Esophagus squamous epithelium (tissue), 5 donors: Measurements from ENCODE around the gene OSBPL9. TPM values are rescaled to one million over a fixed set of nuclear protein-coding genes. Genes with fewer than 3 reads are reported as not detected.

Experiments
- DNase-seq: peaks from one replicate; lab custom pipeline; 2025; lab: John Stamatoyannopoulos, UW
- H3K27ac ChIP-seq, 4 donors: fragments of 200-600 bp; sonication (generic); one replicate each; pipeline ENCODE4 v1.5.1; 2016 to 2019; ENCODE audit warnings: mild to moderate bottlenecking in 1 of 4
- H3K27me3 ChIP-seq, 4 donors: fragments of 200-600 bp; sonication (generic); 1 replicate in 3 of 4; 2 replicates in 1 of 4; pipeline versions ENCODE4 v1.5.1 to v1.6.0; 2017 to 2021; ENCODE audit warnings: antibody characterized with exemption in 1 of 4
- H3K36me3 ChIP-seq, 3 donors: fragments of 200-600 bp; sonication (generic); one replicate each; pipeline ENCODE4 v1.5.1; 2016 to 2019
- H3K4me1 ChIP-seq, 3 donors: fragments of 200-600 bp; sonication (generic); one replicate each; pipeline ENCODE4 v1.5.1; 2017 to 2019
- H3K4me3 ChIP-seq, 4 donors: fragments of 200-600 bp; sonication (generic); 1 replicate in 3 of 4; 2 replicates in 1 of 4; pipeline ENCODE4 v1.5.1; 2016 to 2019; ENCODE audit warnings: mild to moderate bottlenecking in 2 of 4, moderate library complexity in 1 of 4
- H3K9me3 ChIP-seq, 3 donors: fragments of 200-600 bp; sonication (generic); one replicate each; pipeline ENCODE4 v1.5.1; 2016 to 2019
- CTCF ChIP-seq, 6 experiments: fragments of 450-650 bp in 4 of 6; fragments of 200-600 bp in 2 of 6; sonication (generic) in 2 of 6; IDR thresholded peaks; one replicate each; pipeline ENCODE4 v1.5.1; 2016 to 2019; ENCODE audit warnings: antibody characterized with exemption in 6 of 6, mild to moderate bottlenecking in 4 of 6, moderate library complexity in 4 of 6
- POLR2A ChIP-seq, 4 donors: fragments of 450-650 bp; IDR thresholded peaks; one replicate each; pipeline ENCODE4 v1.6.1; 2017; ENCODE audit warnings: antibody characterized with exemption in 4 of 4, mild to moderate bottlenecking in 4 of 4, moderate library complexity in 3 of 4
- WGBS, 2 donors: methylation state at CpG; one replicate each; pipeline ENCODE4 v1.1.5; 2018; 5-methylcytosine and 5-hydroxymethylcytosine counted together
- intact Hi-C: fragments of 100-400 bp; cut with DNase I; formaldehyde crosslinking; loops from one replicate; pipeline ENCODE4 v1.15.0; 2022
- total RNA-seq, 4 donors: library from RNA; depleted of rRNA; stranded (reverse); fragments of >200 nt; gene quantifications; one replicate each; pipeline ENCODE4 v1.1.0, GENCODE V29; 2016
- donor health status: DM: yes; HTN: yes; CAD: no.

The OSBPL9 gene
- total RNA-seq, 4 donors from 2014 or later = 13.9 to 71.9 (median 37.4) TPM

GRCh38 chr1:51622455-51622913 lies 5.6 kb downstream of the OSBPL9 start:
- intact Hi-C loops = no loop called here
- 17 to 19% methylated on average over 2 of the region's 2 CpGs for WGBS, 2 donors
- Histone ChIP-seq H3K9me3 (no peaks in the 10 kb centered on the region), H3K36me3 (no peaks in the 10 kb centered on the region), H3K27ac (peak overlapping the region in 3 of 4 donors; percentile 54 to 65 (median 64)), H3K4me1 (peaks cover 0 to 79% (median 20%) of the 10 kb centered on the region in 3 donors), H3K4me3 (no peak overlapping the region), H3K27me3 (no peaks in the 10 kb centered on the region)
- no peak for DNase-seq
- TF ChIP-seq POLR2A (IDR thresholded peaks at IDR 0.05) = no peak
- TF ChIP-seq CTCF (IDR thresholded peaks at IDR 0.05) = no peak

- H3K27ac ChIP-seq = peak overlapping the region in 3 of 4 donors; percentile 54 to 65 (median 64)
- H3K27me3 ChIP-seq = no peaks in the 10 kb centered on the region
- no peak overlapping the region for H3K4me3 ChIP-seq
- TF ChIP-seq POLR2A (IDR thresholded peaks at IDR 0.05) (no peak), CTCF (IDR thresholded peaks at IDR 0.05) (no peak)
- DNase-seq = no peak
- no peaks in the 10 kb centered on the region for H3K36me3 ChIP-seq
- no peaks in the 10 kb centered on the region for H3K9me3 ChIP-seq
- H3K4me1 ChIP-seq = peaks cover 0 to 77% (median 19%) of the 10 kb centered on the region in 3 donors
- intact Hi-C loops = no loop called here
- 88 to 97% methylated on average over 2 of the region's 2 CpGs for WGBS, 2 donors
Observed at GRCh38 chr1:51623025-51623424, 6.1 kb downstream of the OSBPL9 start.

- DNase-seq = no peak
- H3K4me1 ChIP-seq = peaks cover 0 to 74% (median 17%) of the 10 kb centered on the region in 3 donors
- H3K27ac ChIP-seq = peak overlapping the region in 2 of 4 donors; percentile 54 to 64
- intact Hi-C loops = no loop called here
- no peak overlapping the region for H3K4me3 ChIP-seq
- WGBS, 2 donors = 48 to 67% methylated on average over 1 of the region's 1 CpG
- H3K9me3 ChIP-seq = no peaks in the 10 kb centered on the region
- TF ChIP-seq POLR2A (IDR thresholded peaks at IDR 0.05) (no peak), CTCF (IDR thresholded peaks at IDR 0.05) (no peak)
- H3K36me3 ChIP-seq = no peaks in the 10 kb centered on the region
- H3K27me3 ChIP-seq = no peaks in the 10 kb centered on the region
Observed at GRCh38 chr1:51623450-51623849, 6.6 kb downstream of the OSBPL9 start.

- Histone ChIP-seq H3K9me3 (no peaks in the 10 kb centered on the region), H3K27me3 (no peaks in the 10 kb centered on the region), H3K36me3 (no peaks in the 10 kb centered on the region), H3K4me3 (no peak overlapping the region), H3K4me1 (peaks cover 0 to 74% (median 22%) of the 10 kb centered on the region in 3 donors), H3K27ac (no peak overlapping the region)
- TF ChIP-seq CTCF (IDR thresholded peaks at IDR 0.05) (no peak), POLR2A (IDR thresholded peaks at IDR 0.05) (no peak)
- DNase-seq = no peak
- intact Hi-C loops = no loop called here
- 50 to 63% methylated on average over 1 of the region's 1 CpG for WGBS, 2 donors
Observed at GRCh38 chr1:51624855-51625254, 8.0 kb downstream of the OSBPL9 start.

- whole genome bisulfite sequencing, 2 donors = 51 to 83% methylated on average over 2 of the region's 2 CpGs
- intact Hi-C loops = no loop called here
- DNase-seq = no peak
Observed at GRCh38 chr1:51627672-51628071, 10.8 kb downstream of the OSBPL9 start.

More at GRCh38 chr1:51627672-51628071, 10.8 kb downstream of the OSBPL9 start:
- TF ChIP-seq CTCF (IDR thresholded peaks at IDR 0.05) = peak in 3 of 6 experiments; percentile 11 to 61 (median 34)
- TF ChIP-seq POLR2A (IDR thresholded peaks at IDR 0.05) = no peak
- H3K4me3 ChIP-seq = no peak overlapping the region
- no peaks in the 10 kb centered on the region for H3K36me3 ChIP-seq
- H3K27ac ChIP-seq = no peak overlapping the region
- no peaks in the 10 kb centered on the region for H3K9me3 ChIP-seq
- no peaks in the 10 kb centered on the region for H3K27me3 ChIP-seq
- H3K4me1 ChIP-seq = peaks cover 0 to 48% (median 11%) of the 10 kb centered on the region in 3 donors
